Mammary epithelial cell (primary cell): ENCODE measurements around the gene SATB1.

ENCODE experiments used
- CTCF ChIP-seq, 2 donors: IDR thresholded peaks in 1 of 2; conservative IDR thresholded peaks in 1 of 2; 2 replicates each; pipeline ENCODE4 v1.5.1; 2011 to 2012; ENCODE audit warnings: inconsistent platforms in 2 of 2, low read length in 2 of 2, mild to moderate bottlenecking in 2 of 2, control low read depth in 1 of 2, low read depth in 1 of 2; ENCODE audit not compliant: insufficient read depth in 1 of 2; ENCODE audit errors: extremely low read depth in 1 of 2
- EZH2 ChIP-seq: IDR thresholded peaks from 2 replicates; pipeline ENCODE4 v1.6.1; 2012; ENCODE audit warnings: low read length, inconsistent platforms, borderline replicate concordance

- TF ChIP-seq EZH2 = no peak
- no peak for TF ChIP-seq CTCF (conservative IDR thresholded peaks at IDR 0.05 in 1 of 2, IDR thresholded peaks at IDR 0.05 in 1 of 2; ENCODE audit: extremely low read depth in 1 of 2, insufficient read depth in 1 of 2, low read depth in 1 of 2, low read length in 2 of 2)
Measured at GRCh38 chr3:18308096-18308650, 117.0 kb downstream of the SATB1 start.
